Mammary epithelial cell (primary cell): ENCODE data around the gene BBC3.

Experiments used
- EZH2 ChIP-seq: IDR thresholded peaks from 2 replicates; pipeline ENCODE4 v1.6.1; 2012; ENCODE audit warnings: low read length, inconsistent platforms, borderline replicate concordance
- TF ChIP-seq, protein P1 (sequence below), 2 donors: IDR thresholded peaks in 1 of 2; conservative IDR thresholded peaks in 1 of 2; 2 replicates each; pipeline ENCODE4 v1.5.1; 2011 to 2012; ENCODE audit warnings: inconsistent platforms in 2 of 2, low read length in 2 of 2, mild to moderate bottlenecking in 2 of 2, control low read depth in 1 of 2, low read depth in 1 of 2; ENCODE audit not compliant: insufficient read depth in 1 of 2; ENCODE audit errors: extremely low read depth in 1 of 2

DNA sequence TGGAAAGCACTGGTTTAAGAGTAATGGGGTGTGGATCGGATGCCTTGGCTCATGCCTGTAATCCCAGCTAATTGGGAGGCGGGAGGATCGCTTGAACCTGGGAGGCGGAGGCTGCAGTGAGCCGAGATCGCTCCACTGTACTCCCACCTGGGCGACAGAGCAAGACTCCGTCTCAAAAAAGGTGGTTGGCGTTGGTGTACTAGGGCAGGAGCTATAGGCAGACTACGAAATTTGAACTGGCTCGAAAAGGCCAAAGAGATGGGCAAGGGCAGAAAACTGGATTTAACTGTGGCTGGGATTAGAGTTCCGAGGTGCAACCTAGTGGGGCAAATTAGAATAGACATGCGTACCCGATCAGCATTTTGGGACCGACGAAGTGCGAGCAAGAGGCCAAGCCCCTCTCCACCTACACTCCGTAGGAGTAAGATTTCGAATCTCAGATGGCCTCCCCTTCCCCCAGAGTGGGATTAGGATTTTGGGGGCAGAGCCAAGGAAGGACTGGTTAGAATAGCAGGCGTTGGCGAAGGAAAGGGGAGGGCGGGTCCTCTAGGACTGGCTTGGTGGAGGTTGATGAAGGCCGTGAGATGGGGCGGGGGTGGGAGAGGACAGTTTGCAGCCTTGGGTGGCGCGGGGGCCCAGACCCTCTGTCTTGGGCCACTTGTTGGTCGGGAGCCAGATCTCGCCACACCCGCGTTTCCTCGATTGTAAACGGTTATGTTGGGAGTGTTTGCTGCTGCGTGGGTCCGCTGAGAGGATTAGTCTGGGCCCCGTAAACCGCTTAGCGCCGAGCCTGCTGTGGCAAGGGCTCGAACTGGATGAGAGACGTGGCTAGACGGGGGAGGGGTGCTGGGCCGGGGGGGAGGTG is 41.7 kb upstream of the BBC3 start:
- TF ChIP-seq, protein P1, sequence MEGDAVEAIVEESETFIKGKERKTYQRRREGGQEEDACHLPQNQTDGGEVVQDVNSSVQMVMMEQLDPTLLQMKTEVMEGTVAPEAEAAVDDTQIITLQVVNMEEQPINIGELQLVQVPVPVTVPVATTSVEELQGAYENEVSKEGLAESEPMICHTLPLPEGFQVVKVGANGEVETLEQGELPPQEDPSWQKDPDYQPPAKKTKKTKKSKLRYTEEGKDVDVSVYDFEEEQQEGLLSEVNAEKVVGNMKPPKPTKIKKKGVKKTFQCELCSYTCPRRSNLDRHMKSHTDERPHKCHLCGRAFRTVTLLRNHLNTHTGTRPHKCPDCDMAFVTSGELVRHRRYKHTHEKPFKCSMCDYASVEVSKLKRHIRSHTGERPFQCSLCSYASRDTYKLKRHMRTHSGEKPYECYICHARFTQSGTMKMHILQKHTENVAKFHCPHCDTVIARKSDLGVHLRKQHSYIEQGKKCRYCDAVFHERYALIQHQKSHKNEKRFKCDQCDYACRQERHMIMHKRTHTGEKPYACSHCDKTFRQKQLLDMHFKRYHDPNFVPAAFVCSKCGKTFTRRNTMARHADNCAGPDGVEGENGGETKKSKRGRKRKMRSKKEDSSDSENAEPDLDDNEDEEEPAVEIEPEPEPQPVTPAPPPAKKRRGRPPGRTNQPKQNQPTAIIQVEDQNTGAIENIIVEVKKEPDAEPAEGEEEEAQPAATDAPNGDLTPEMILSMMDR (conservative IDR thresholded peaks at IDR 0.05 in 1 of 2, IDR thresholded peaks at IDR 0.05 in 1 of 2; ENCODE audit: extremely low read depth in 1 of 2, insufficient read depth in 1 of 2, low read depth in 1 of 2, low read length in 2 of 2): no peak
- TF ChIP-seq EZH2: no peak
